Stimulated activated CD4-positive, alpha-beta T cell treated with anti-CD3 and anti-CD28 coated beads, Interleukin-12 subunit alpha, Interleukin-12 subunit beta, amount 100 ng/mL, for 48 hours (primary cell): ENCODE data around the gene NMRK2.
"Not testable (repeated sequence)": the region's sequence is repeated elsewhere in the genome, so short reads cannot be mapped to it uniquely, and the experiment has no call there.

ENCODE experiments used
- DNase-seq, 3 donors: peaks; one replicate each; pipeline ENCODE4 v3.0.0-alpha.2; 2020; ENCODE audit warnings: low read depth in 2 of 3, low spot score in 1 of 3

The NMRK2 gene

DNA sequence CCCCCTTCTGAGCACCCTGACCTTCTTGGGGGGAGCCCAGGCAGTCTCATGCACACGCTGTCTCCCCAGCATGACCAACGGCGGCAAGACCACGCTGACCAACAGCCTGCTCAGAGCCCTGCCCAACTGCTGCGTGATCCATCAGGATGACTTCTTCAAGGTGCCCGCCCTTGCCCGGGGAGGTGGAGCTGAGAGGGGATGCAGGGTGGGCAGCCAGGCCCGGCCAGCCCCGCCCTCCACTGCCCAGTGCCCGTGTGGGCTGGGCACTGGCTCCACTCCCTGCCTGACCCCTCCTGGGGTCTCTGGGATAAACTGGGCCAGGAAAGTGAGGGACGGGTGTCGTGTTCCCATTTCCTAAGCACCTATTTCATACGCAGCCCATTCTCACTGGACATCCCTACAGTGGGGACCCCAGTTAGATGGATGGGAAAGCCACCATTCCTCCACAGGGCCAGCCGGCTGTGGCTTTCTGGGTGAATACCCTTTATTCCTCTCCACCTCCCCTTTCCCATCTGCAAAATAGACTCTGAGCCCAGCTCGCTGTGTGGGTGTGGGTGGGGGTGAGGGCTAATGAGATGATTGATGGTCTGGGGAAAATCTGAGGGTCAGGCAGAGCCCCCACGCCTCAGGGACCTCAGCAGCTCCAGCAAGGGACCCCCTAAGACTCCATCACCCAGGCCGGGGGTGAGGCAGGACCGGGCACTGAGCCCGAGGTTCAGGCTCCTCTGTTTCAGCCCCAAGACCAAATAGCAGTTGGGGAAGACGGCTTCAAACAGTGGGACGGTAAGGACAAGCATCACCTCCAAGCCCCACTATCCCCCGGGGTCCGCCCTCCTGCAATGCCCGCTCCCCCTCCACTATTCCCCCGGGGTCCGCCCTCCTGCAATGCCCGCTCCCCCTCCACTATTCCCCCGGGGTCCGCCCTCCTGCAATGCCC is 3.9 kb downstream of the NMRK2 start:
- no peak for DNase-seq

DNA sequence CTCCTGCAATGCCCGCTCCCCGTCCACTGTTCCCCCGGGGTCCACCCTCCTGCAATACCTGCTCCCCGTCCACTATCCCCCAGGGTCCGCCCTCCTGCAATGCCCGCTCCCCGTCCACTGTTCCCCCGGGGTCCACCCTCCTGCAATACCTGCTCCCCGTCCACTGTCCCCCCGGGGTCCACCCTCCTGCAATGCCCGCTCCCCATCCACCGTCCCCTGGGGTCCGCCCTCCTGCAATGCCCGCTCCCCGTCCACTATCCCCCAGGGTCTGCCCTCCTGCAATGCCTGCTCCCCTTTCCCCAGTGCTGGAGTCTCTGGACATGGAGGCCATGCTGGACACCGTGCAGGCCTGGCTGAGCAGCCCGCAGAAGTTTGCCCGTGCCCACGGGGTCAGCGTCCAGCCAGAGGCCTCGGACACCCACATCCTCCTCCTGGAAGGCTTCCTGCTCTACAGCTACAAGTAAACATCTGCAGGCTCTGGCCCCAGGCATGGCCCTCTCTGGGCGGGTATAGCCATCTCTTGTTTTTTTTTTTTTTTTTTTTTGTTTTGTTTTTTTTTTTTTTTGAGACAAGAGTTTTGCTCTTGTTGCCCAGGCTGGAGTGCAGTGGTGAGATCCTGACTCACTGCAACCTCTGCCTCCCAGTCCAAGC is 5.6 kb downstream of the NMRK2 start:
- DNase-seq: not testable (repeated sequence)

DNA sequence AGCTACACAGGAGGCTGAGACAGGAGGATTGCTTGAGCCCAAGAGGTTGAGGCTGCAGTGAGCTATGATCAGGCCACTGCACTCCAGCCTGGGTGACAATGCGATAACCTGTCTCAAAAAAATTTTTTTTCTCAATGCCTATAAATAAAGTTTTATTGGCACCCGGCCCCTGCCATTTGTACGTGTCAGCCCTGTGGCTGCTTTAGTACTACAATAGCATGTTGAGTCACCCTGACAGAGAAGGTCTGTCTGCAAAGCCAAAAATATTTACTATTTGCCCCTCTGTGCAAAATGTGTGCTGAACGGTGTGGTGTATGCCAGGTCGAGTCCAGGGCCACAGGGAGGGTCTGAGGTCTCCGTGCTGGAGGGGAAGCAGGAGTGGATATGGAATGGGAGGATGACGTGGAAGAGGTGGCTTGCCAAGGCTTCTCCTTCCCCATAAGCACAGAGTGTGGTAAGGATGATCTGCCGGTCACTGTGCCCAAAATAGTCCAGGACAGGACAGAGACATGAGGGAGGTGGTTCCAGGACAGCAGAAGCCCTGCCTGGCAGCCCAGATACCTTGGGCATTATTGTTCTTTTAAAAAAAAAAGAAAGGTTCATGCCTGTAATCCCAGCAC is 10.0 kb downstream of the NMRK2 start:
- DNase-seq: no peak

DNA sequence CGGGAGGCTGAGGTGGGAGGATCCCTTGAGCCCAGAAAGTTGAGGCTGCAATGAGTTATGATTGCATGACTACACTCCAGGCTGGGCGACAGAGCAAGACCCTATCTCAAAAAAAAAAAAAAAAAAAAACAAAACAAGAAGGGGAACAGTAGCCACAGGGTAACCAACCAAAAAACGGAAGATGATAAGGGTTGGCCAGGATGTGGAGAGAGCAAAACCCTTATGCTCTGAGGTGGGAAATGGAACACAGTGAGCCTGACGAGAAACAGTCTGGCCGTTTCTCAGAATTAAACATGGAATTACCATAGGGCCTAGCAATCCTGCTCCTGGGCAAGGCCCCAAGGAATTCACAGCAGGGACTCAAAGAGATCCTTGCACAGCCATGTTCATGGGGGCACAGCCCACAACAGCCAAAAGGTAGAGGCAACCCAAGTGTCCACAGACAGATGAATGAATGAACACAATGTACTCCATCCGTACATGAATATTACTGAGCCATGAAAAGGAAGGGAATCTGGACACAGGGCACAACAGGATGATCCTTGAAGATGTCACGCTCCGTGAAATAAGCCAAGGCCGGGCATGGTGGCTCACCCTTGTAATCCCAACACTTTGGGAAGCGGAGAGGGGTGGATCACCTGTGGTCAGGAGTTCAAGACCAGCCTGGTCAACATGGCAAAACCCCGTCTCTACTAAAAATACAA is 11.3 kb downstream of the NMRK2 start:
- no peak for DNase-seq

DNA sequence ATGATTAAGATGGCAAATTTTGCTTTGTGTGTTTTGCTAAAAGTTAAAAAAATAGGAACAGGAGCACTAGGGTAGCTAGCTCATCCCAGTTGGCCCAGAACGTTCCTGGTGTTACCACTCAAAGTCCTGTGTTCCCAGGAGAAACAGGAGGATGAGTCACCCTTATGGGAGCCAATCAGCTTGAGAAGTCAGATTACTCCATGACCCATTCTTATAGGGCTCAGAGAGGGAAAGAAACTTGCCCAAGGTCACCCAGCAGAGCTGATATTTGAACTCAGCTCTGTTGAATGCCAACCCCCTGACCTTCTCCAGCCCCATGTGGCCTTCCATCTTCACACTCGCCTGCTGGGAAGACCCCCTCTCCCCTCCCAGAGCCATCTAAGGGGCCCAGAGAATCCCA is 13.0 kb downstream of the NMRK2 start:
- no peak for DNase-seq

DNA sequence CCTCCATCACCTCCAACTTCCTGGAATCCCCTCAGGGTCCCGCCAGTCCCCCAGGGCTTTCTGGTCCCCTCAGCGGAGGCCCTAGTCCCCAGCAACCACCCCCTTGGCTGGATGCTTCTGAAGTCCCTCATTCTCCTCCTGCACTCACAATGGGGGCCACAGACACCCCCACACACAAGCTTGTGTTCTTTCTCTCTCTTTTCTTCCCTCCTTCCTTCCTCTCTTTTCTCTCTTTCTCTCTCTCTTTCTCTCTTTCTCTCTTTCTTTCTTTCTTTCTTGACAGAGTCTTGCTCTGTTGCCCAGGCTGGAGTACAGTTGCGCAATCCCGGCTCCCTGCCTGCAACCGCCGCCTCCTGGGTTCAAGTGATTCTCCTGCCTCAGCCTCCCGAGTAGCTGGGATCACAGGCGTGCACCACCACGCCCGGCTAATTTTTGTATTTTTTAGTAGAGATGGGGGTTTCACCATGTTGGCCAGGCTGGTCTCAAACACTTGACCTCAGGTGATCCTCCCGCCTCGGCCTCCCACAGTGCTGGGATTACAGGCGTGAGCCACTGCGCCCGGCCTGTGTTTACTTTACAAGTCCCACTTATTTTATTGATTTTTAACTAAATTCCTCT is 14.6 kb downstream of the NMRK2 start:
- not testable (repeated sequence) for DNase-seq

DNA sequence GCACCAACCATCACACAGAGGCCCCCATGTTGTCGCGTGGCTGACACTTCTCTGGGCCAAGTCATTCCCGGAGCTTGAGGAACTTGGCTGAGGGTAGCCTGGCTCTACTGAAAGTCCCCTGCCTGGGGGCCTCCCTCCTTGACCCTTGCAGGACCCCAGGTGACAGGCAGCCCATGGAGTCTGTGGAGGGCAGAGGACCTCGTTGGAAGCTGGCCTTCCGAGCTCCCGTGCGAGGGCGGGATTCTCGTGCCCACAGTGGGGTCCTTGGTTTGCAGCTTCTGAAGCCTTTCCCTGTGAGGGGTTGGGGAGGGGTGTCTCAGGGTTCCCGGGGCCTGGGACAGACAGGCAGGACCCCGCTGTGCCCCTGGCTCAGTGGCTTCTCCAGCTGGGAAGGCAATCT is 16.4 kb downstream of the NMRK2 start:
- no peak for DNase-seq

DNA sequence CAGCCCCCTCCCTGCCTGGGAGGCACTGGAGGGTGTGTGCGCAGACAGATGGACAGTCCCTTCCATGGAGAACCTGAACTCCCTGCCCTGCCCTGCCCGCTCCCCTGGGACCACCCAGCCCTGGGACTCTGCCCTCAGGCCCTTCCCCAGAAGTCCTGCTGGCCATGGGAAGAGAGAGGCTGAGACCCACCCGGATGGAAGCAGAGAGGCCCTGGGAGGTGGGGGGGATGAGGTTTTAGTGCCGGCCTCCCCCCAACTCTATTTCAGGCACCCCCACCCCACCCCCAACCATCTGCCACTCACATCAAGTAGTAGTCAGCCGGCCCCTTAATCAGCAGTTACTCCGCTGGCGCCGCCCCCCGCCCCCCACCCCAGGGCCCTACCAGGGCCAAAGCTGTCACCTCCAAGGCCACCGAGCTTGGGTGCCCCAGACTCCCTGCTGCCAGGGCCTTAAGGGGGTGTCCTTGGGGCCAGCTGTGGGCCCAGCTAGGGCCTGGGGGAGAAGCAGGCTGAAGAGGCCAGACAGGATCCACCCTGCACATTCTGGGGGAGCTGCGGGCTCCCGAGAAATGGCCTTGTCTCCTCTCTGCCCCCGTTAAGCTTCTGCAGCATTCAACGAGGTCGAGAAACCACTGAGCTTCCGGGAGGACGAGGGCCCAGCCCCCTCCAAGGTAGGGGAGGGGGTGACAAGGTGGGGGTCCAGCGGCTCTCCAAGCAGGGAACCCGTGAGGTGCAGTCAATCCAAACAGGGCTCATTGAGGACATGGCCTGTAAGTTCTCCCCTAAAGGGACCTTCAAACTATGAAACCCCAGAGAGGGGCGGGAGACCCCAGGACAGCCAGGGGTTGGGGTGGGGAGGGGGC is 17.4 kb downstream of the NMRK2 start:
- no peak for DNase-seq

DNA sequence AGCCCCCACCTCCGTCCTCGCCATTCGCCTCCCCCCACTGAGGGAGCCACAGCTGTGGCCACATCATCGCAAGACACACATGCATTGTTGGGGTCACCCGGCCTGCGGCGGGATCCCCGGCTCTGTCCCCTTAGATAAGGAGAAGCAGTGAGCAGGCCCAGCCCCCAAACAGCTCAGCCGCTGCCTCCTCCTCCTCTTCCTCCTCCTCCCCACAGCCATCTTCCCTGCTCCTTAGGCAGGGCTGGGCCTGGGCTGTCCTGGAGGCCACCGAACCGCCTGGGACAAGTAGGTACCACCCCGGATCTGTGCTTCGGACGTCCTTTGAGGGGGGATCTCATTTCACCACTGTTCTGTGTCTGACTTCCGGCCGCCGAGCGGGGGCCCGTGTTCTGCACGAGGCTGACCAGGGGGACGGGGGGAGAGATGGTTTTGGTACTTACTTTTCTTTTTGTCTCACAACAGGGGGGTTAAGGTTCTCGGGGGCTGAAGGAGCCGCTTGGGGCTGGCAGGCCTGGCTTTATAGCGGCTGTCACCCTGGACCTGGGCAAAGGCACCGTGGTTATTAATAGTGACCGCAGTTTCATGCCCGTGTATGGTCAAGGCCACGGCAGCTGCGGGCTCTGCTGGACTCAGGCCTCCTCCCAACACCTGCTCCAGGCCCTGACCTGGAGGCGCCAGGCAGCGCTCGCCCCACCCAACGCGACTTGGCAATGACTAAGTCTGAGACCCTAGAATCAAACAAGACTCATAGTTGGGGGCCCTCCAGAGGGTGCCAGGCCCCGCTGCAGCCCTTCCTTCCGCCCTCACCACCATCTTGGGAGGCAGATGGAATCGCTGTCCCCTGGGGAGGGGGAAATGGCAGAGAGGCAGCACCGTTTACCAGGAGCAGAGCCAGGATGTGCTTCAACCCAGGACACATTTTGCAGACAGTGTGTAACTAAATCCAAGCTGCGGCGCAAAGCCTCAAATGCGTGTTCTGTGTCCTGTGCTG is 18.3 kb downstream of the NMRK2 start:
- DNase-seq: peak in 1 of 3 donors; percentile 6

DNA sequence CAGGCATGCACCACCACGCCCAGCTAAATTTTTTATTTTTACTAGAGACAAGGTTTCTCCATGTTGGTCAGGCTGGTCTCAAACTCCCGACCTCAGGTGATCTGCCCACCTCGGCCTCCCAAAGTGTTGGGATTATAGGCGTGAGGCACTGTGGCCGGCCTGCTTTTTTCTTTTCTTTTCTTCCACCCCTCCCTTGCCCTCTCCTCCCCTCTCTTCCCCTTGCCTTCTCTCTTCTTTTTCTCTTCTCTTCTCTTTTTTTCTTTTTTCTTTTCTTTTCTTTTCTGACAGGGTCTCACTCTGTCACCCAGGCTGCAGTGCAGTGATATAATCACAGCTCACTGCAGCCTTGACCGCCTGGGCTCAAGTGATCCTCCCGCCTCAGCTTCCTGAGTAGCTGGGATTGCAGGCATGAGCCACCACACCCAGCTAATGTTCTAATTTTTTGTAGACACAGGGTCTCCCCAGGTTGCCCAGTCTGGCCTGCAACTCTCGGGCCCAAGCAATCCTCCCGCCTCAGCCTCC is 19.9 kb downstream of the NMRK2 start:
- DNase-seq: not testable (repeated sequence)

DNA sequence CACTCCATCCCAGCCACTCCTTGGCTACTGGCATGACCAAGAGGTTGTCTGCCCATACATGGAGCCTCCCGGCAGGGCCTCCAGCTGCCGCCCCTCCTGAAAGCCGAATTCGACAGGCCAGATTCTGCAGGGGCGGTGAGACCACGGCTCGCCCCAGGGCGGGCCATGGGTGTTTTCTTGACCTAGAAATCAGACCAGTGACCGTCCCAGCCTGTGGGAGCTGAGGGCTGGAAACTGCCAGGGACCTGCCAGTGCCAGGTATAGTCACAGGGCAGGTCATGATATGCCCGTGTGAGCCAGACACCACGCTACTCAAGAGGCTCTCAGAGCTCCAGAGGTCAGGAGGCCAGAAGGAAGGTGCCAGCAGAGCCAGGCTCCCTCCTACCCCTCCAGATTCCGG is 21.2 kb downstream of the NMRK2 start:
- no peak for DNase-seq

DNA sequence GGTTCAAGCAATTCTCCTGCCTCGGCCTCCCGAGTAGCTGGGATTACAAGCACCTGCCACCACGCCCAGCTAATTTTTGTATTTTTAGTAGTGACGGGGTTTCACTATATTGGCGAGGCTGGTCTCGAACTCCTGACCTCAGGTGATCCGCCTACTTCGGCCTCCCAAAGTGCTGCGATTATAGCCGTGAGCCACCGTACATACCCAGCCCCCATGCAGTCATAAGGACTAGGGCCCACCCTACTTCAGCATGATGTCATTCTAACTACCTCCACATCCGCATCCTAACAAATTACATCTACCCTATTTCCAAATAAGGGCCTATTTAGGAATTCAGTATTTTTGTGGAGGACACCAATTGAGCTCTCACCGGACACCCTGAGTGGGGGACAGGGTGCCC is 22.4 kb downstream of the NMRK2 start:
- not testable (repeated sequence) for DNase-seq

DNA sequence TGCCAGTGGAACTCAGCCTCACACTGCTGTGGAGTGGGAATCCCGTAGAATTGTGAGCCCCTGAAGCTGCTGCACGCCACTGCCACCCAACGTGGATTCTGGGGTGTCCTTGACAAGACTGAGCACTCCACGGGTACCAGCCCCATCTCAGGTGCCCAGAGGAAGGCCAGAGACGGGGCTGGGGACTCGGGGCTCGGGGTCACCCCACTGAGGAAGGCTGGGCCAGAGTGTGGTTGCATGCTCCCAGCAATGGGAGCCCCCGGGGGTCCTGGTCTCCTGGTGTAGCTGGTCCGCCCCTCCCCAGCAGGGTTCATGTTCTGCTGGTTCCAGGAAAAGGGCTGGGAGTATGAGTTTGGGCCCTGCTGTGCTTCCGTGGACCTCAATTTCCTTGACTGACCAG is 22.8 kb downstream of the NMRK2 start:
- DNase-seq: no peak

DNA sequence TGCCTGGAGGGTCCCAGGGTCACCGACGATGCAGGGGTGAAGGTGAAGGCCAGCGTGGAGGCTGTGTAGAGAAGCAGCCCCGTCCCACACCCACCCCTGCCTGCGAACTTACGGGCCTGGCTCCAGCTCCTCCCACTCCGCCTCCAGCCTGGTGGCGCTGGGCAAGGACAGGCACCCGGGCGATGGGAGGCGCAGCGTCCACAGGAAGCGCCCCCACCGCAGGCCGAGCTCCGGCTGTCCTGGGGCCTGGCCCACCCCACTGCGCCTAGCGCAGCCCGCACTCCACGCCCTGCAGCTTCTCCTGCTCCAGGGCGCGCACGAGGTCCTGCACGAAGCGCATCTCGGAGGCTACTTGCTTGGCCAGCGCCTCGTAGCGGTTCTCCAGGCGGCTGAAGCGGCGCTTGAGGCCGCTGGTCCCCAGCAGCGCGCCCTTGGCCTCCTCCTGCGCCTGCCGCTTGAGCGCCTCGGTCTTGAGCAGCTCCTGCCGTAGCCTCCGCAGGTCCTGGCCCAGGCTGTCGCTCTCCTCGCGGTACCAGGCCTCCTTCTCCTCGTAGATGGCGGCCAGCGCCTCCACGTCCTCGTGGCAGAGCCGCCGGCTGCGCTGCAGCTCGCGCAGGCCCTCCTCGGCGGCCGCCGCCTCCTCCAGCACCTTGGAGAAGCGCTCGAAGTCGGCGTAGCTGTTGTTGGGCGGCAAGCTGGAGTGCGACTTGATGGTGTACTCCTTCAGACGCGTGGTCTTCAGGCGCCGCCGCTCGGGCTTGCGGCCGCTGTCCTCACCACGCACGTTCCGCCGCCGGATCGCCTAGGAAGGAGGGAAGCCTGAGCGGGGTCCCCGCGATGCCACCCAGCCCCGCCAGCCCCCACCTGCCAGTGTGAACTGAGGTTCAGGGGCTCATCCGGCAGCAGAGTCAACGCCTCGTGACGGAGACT is 26.2 kb downstream of the NMRK2 start:
- no peak for DNase-seq

DNA sequence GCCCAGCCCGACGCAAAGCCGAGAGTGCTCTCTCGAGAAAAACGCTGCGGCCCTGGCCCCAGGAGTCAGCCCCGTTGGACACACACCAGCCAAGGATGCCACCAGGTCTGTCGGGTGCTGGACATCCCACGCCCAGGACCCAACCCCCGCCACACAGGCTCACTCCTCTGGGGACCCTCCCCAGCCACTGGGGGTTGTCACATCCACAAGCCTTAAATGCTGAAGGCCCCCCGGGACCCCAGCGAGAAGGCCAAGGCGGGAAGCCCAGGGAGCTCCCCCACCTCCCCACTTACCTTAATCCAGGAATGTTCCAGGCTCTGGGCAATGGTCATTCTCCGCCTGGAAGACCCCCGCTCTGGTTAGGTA is 26.9 kb downstream of the NMRK2 start:
- no peak for DNase-seq

DNA sequence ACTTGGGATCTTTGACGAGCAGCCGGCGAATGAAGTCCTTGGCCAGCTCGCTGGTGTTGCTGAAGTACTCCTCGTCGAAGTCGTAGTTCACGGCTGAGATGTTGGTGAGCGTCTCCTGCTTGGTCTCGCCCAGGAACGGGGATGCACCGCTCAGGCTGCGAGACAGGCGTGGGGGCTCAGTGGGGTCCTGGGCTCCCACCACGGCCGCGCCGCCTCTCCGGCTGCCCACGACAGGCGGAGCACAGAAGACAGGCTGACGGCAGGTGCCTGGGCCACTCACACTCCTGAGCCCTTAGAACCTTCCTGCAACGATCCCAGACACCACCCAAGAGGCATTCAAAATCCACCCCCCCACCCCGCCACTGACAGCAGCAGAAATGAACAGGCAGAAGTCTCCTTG is 28.1 kb downstream of the NMRK2 start:
- DNase-seq: no peak

DNA sequence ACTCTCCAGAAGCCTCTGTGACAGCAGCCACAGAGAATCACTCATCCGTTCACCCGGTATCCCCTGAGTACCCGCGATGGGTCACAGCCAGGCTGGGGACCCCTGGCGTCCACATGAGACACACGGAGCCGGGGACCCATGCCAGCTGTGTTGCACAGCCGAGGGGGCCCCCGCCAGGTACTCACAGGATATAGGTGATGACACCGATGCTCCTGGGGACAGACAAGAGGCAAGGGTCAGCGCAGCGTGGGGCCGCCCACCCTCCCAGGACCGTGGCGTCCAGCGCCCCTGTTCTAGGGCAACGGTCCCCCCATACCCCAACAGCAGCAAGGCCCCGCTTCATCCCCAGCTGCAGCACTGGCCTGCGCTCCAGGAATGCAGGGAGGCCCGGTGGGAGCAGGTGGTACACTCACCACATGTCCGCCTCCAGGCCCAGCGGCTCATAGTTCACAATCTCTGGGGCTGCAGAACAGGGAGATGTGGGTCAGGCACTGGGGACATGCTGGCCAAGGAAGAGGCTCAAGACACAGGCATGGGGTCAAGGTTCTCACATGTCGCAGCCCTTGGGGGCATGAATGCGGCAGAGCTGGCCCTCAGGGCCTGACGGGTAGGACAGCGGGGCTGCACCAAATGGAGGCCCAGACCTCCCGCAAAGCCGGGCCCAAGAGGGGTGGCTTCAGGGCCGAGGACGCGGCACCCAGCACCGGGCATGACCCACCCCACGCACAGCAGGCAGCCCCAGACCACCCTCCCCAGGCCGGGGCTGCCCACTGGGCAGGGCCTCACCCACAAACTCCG is 30.8 kb downstream of the NMRK2 start:
- DNase-seq: no peak
